ENCODE data around the gene PPP1R26. TPM values are rescaled to one million over a fixed set of nuclear protein-coding genes. Genes with fewer than 3 reads are reported as not detected.

Gene PPP1R26
- polyA plus RNA-seq, 3 donors, result 0.56 to 4.7 (median 0.60) TPM

DNA sequence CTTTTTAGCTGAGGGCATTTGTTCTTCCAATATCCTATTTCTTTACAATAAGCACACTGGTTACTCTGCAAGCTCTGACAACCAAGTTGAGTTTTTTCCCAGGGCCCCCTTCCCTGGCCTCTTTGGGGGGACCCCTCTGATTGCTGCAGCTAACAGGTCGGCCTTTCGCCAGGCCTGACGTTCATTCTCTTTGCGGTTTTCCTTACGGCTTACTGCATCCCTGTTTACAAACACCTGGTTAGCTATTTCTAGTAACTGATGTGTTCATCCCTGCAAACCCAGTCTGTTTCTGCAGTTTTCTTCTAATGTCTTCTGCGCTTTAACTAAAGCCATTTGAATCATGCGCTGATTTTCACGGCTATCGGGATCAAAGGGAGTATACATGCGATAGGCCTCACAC, 37.5 kb upstream of the PPP1R26 start:
- no peak for TF ChIP-seq CTCF (IDR thresholded peaks at IDR 0.05)
- H3K9me3 Mint-ChIP-seq, result peaks cover 7 to 22% (median 15%) of the 10 kb centered on the region in 7 donors

GRCh38 chr9:135443797-135444425, 35.7 kb upstream of the PPP1R26 start:
- WGBS (ENCODE audit: insufficient coverage), result 91% methylated on average over 21 of the region's 28 CpGs
- no peaks in the 10 kb centered on the region for H3K9me3 ChIP-seq (replicated peaks in 1 of 2; ENCODE audit: control insufficient read depth in 1 of 2, insufficient read depth in 1 of 2, low read length in 2 of 2)
- no peaks in the 10 kb centered on the region for H3K36me3 Mint-ChIP-seq
- H3K9ac ChIP-seq (ENCODE audit: insufficient read depth, low read length, poor library complexity, severe bottlenecking), result no peak overlapping the region
- TF ChIP-seq CTCF (IDR thresholded peaks at IDR 0.05), result no peak
- no peaks in the 10 kb centered on the region for H3K27me3 ChIP-seq (ENCODE audit: control insufficient read depth in 2 of 2, insufficient read depth in 2 of 2, low read length in 2 of 2)
- no peak for DNase-seq
- H4K20me1 ChIP-seq (ENCODE audit: insufficient read depth, low read length), result no peaks in the 10 kb centered on the region
- H3K36me3 ChIP-seq (replicated peaks in 1 of 2; ENCODE audit: control insufficient read depth in 1 of 2, insufficient read depth in 2 of 2, low read length in 2 of 2), result no peaks in the 10 kb centered on the region
- H3K4me2 ChIP-seq (replicated peaks; ENCODE audit: extremely low read depth, low read length, poor library complexity, severe bottlenecking), result no peak overlapping the region
- no peak overlapping the region for H3K27ac ChIP-seq (ENCODE audit: low read depth in 1 of 2, low read length in 2 of 2)
- H3K79me2 ChIP-seq (ENCODE audit: insufficient read depth, low read length), result no peaks in the 10 kb centered on the region
- H3K27ac Mint-ChIP-seq, result no peak overlapping the region
- H3K4me1 Mint-ChIP-seq, result no peaks in the 10 kb centered on the region
- H3K4me3 Mint-ChIP-seq, result no peak overlapping the region
- peaks cover 0 to 9% (median 2%) of the 10 kb centered on the region in 7 donors for H3K9me3 Mint-ChIP-seq
- no peaks in the 10 kb centered on the region for H3K4me1 ChIP-seq (ENCODE audit: control insufficient read depth in 1 of 2, insufficient read depth in 2 of 2, low read length in 2 of 2)
- intact Hi-C loops (cut with micrococcal nuclease), result no loop called here
- H3K27me3 Mint-ChIP-seq (ENCODE audit: low read depth in 3 of 3), result peaks cover 16 to 20% (median 17%) of the 10 kb centered on the region in 3 donors
- no peak overlapping the region for H2AFZ ChIP-seq (ENCODE audit: insufficient read depth, low read depth, low read length, poor library complexity, severe bottlenecking)
- no peak overlapping the region for H3K4me3 ChIP-seq (replicated peaks in 1 of 3; ENCODE audit: low read depth in 2 of 3, low read length in 3 of 3)

More for the DNA sequence above, 37.5 kb upstream of the PPP1R26 start:
- Histone ChIP-seq H3K9ac (ENCODE audit: insufficient read depth, low read length, poor library complexity, severe bottlenecking) (no peak overlapping the region), H2AFZ (ENCODE audit: insufficient read depth, low read depth, low read length, poor library complexity, severe bottlenecking) (no peak overlapping the region), H4K20me1 (ENCODE audit: insufficient read depth, low read length) (no peaks in the 10 kb centered on the region), H3K9me3 (replicated peaks in 1 of 2; ENCODE audit: control insufficient read depth in 1 of 2, insufficient read depth in 1 of 2, low read length in 2 of 2) (peaks cover 6 to 13% of the 10 kb centered on the region in 2 donors), H3K4me3 (replicated peaks in 1 of 3; ENCODE audit: low read depth in 2 of 3, low read length in 3 of 3) (no peak overlapping the region), H3K27me3 (ENCODE audit: control insufficient read depth in 2 of 2, insufficient read depth in 2 of 2, low read length in 2 of 2) (no peaks in the 10 kb centered on the region), H3K27ac (ENCODE audit: low read depth in 1 of 2, low read length in 2 of 2) (no peak overlapping the region), H3K4me1 (ENCODE audit: control insufficient read depth in 1 of 2, insufficient read depth in 2 of 2, low read length in 2 of 2) (no peaks in the 10 kb centered on the region), H3K4me2 (replicated peaks; ENCODE audit: extremely low read depth, low read length, poor library complexity, severe bottlenecking) (no peak overlapping the region), H3K36me3 (replicated peaks in 1 of 2; ENCODE audit: control insufficient read depth in 1 of 2, insufficient read depth in 2 of 2, low read length in 2 of 2) (no peaks in the 10 kb centered on the region), H3K79me2 (ENCODE audit: insufficient read depth, low read length) (no peaks in the 10 kb centered on the region)
- 67% methylated on average over 10 of the region's 10 CpGs for WGBS (ENCODE audit: insufficient coverage)
- no peak overlapping the region for H3K27ac Mint-ChIP-seq
- DNase-seq, result no peak
- H3K27me3 Mint-ChIP-seq (ENCODE audit: low read depth in 3 of 3), result peaks cover 11 to 20% (median 14%) of the 10 kb centered on the region in 3 donors
- H3K4me3 Mint-ChIP-seq, result no peak overlapping the region
- no peaks in the 10 kb centered on the region for H3K36me3 Mint-ChIP-seq
- intact Hi-C loops (cut with micrococcal nuclease), result no loop called here
- no peaks in the 10 kb centered on the region for H3K4me1 Mint-ChIP-seq

Data from CD14-positive monocyte (primary cell).